Keratinocyte (primary cell): ENCODE results near the gene PFKFB3. TPM values are rescaled to one million over a fixed set of nuclear protein-coding genes. Genes with fewer than 3 reads are reported as not detected.

Experiments used
- DNase-seq: peaks from one replicate; pipeline ENCODE4 v3.0.0-alpha.2; 2011; ENCODE audit warnings: low read depth, missing footprints, low spot score
- FAIRE-seq: peaks from 2 replicates; lab custom pipeline; 2011; peaks lifted over from hg19 to GRCh38; lab: Jason Lieb, UNC
- H2AFZ ChIP-seq: 2 replicates; pipeline ENCODE4 v1.6.0; 2012; ENCODE audit warnings: low read length, control low read depth, inconsistent platforms; ENCODE audit not compliant: control insufficient read depth
- H3K27ac ChIP-seq: 2 replicates; pipeline ENCODE4 v1.5.1; 2011; ENCODE audit warnings: low read length; ENCODE audit not compliant: control insufficient read depth, insufficient read depth
- H3K27me3 ChIP-seq: 3 replicates; pipeline ENCODE4 v1.6.0; 2011; ENCODE audit warnings: low read length; ENCODE audit not compliant: control insufficient read depth, insufficient read depth; ENCODE audit errors: extremely low read depth
- H3K36me3 ChIP-seq, 2 experiments: 2 replicates in 1 of 2; 3 replicates in 1 of 2; pipeline ENCODE4 v1.5.1; 2011; ENCODE audit warnings: low read length in 2 of 2, mild to moderate bottlenecking in 1 of 2; ENCODE audit not compliant: control insufficient read depth in 2 of 2, insufficient read depth in 2 of 2; ENCODE audit errors: extremely low read depth in 1 of 2
- H3K4me1 ChIP-seq: 3 replicates; pipeline ENCODE4 v1.5.1; 2011; ENCODE audit warnings: low read length; ENCODE audit not compliant: control insufficient read depth, insufficient read depth; ENCODE audit errors: extremely low read depth
- H3K4me2 ChIP-seq: 3 replicates; pipeline ENCODE4 v1.6.0; 2011; ENCODE audit warnings: low read depth, low read length; ENCODE audit not compliant: control insufficient read depth, insufficient read depth; ENCODE audit errors: extremely low read depth
- H3K4me3 ChIP-seq, 3 experiments: fragments of 200-600 bp in 1 of 3; sonication (generic) in 1 of 3; 2 replicates in 2 of 3; 3 replicates in 1 of 3; pipeline ENCODE4 v1.5.1; 2011 to 2016; ENCODE audit warnings: low read length in 3 of 3, mild to moderate bottlenecking in 3 of 3, control low read depth in 2 of 3, inconsistent platforms in 1 of 3, low read depth in 1 of 3, mixed read lengths in 1 of 3, mixed run types in 1 of 3, moderate library complexity in 1 of 3; ENCODE audit not compliant: control insufficient read depth in 2 of 3, insufficient read depth in 2 of 3; ENCODE audit errors: extremely low read depth in 1 of 3
- H3K79me2 ChIP-seq: 2 replicates; pipeline ENCODE4 v1.6.0; 2012; ENCODE audit warnings: low read length; ENCODE audit not compliant: control insufficient read depth, insufficient read depth
- H3K9ac ChIP-seq: 3 replicates; pipeline ENCODE4 v1.6.0; 2011; ENCODE audit warnings: low read length; ENCODE audit not compliant: control insufficient read depth, insufficient read depth; ENCODE audit errors: extremely low read depth
- H3K9me1 ChIP-seq: 3 replicates; pipeline ENCODE4 v1.6.0; 2011; ENCODE audit warnings: low read length; ENCODE audit not compliant: control insufficient read depth, insufficient read depth; ENCODE audit errors: extremely low read depth
- H3K9me3 ChIP-seq: 2 replicates; pipeline ENCODE4 v1.5.1; 2012; ENCODE audit warnings: low read depth, low read length; ENCODE audit not compliant: control insufficient read depth
- H4K20me1 ChIP-seq: 3 replicates; pipeline ENCODE4 v1.6.0; 2011; ENCODE audit warnings: low read length; ENCODE audit not compliant: control insufficient read depth, insufficient read depth; ENCODE audit errors: extremely low read depth
- CTCF ChIP-seq, 3 experiments: IDR thresholded peaks in 1 of 3; conservative IDR thresholded peaks in 1 of 3; optimal IDR thresholded peaks in 1 of 3; 2 replicates in 2 of 3; 3 replicates in 1 of 3; pipeline versions ENCODE3 to v1.5.1; 2011; ENCODE audit warnings: low read length in 3 of 3, mild to moderate bottlenecking in 3 of 3, moderate library complexity in 2 of 3, control low read depth in 1 of 3, inconsistent platforms in 1 of 3; ENCODE audit not compliant: insufficient read depth in 2 of 3; ENCODE audit errors: extremely low read depth in 1 of 3
- EZH2 ChIP-seq: IDR thresholded peaks from one replicate; pipeline ENCODE4 v1.6.1; 2012; ENCODE audit warnings: inconsistent platforms, mild to moderate bottlenecking, low read length, moderate library complexity
- dilution Hi-C: fragments of 300-500 bp; cut with MboI; formaldehyde crosslinking; loops from one replicate; pipeline ENCODE4 v1.7.0; 2020; ENCODE audit warnings: low sequenced_read_pairs; ENCODE audit not compliant: extremely low pct_ligation_motif_present
- polyA plus RNA-seq, 5 experiments: library from polyadenylated mRNA; depleted of rRNA in 3 of 5; stranded (reverse) in 3 of 5; stranded (forward) in 1 of 5; unstranded in 1 of 5; fragments of >200 nt; gene quantifications; 1 replicate in 1 of 5; 2 replicates in 3 of 5; 3 replicates in 1 of 5; pipeline versions ENCODE4 v1.2.1 to v1.2.3, GENCODE V29; 2011 to 2012; ENCODE audit warnings: missing spikeins in 2 of 5, low read depth in 1 of 5, low replicate concordance in 1 of 5

Gene PFKFB3
- polyA plus RNA-seq, 1 donor (not counting 4 experiments of a cell fraction or from before 2014, with no cell fraction given) = 18.6 TPM

DNA sequence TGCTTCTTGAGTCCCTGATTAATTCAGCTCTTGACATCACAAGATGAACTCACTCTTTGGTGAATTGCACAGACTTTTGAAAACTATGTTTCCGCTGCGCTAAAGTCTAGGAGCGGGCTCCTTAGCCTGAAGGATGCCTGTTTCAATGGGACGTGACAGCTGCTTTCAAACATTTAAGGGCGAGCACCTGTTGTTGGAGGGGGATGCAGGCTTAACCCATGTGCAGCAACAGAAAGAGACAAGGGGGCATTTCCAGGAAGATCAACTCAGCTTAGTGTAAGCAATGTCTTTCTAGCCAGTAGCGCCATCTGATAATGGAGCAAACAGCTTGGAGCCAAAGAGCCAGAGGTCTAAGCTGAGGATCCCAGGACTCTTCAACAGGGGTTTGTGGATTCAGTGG, 8.4 kb upstream of the PFKFB3 start:
- Histone ChIP-seq H3K4me1 (no peaks in the 10 kb centered on the region), H2AFZ (no peak overlapping the region), H4K20me1 (peaks cover 6% of the 10 kb centered on the region), H3K27me3 (no peaks in the 10 kb centered on the region), H3K4me3 (no peak overlapping the region), H3K9me1 (no peaks in the 10 kb centered on the region), H3K4me2 (no peak overlapping the region), H3K9ac (no peak overlapping the region), H3K36me3 (no peaks in the 10 kb centered on the region), H3K79me2 (no peaks in the 10 kb centered on the region), H3K9me3 (no peaks in the 10 kb centered on the region), H3K27ac (no peak overlapping the region)
- DNase-seq = no peak
- dilution Hi-C loops = no loop called here
- FAIRE-seq = no peak
- TF ChIP-seq EZH2 (no peak), CTCF (optimal IDR thresholded peaks at IDR 0.05 in 1 of 3, IDR thresholded peaks at IDR 0.05 in 1 of 3, conservative IDR thresholded peaks at IDR 0.05 in 1 of 3; ENCODE audit: extremely low read depth in 1 of 3, insufficient read depth in 2 of 3, low read length in 3 of 3) (no peak)

DNA sequence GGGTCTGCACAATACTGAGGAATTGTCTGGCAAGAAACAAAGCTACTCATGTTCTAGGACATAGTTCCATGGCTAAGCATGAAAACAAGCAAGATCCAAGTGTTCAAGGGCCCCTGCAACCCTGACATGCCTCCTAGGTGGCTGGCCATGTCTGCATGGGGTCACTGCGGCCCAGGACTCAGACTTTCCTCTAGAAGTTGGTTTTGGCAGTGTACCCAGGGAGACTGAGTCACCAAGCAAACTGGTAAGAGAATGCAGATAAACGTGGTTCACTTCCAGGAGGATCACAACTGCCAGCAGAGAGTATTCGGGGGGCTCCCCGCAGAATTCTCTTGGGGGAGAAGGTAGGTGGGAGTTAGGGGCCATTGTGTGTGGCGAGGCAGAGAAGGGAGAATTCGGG, 7.4 kb upstream of the PFKFB3 start:
- H3K4me3 ChIP-seq = no peak overlapping the region
- no peak overlapping the region for H3K9ac ChIP-seq
- peaks cover 6% of the 10 kb centered on the region for H4K20me1 ChIP-seq
- H3K36me3 ChIP-seq = no peaks in the 10 kb centered on the region
- no peaks in the 10 kb centered on the region for H3K4me1 ChIP-seq
- TF ChIP-seq EZH2 = no peak
- TF ChIP-seq CTCF (optimal IDR thresholded peaks at IDR 0.05 in 1 of 3, IDR thresholded peaks at IDR 0.05 in 1 of 3, conservative IDR thresholded peaks at IDR 0.05 in 1 of 3; ENCODE audit: extremely low read depth in 1 of 3, insufficient read depth in 2 of 3, low read length in 3 of 3) = no peak
- no peaks in the 10 kb centered on the region for H3K27me3 ChIP-seq
- no peak overlapping the region for H3K27ac ChIP-seq
- H3K79me2 ChIP-seq = no peaks in the 10 kb centered on the region
- no peak overlapping the region for H2AFZ ChIP-seq
- no peaks in the 10 kb centered on the region for H3K9me1 ChIP-seq
- no peak for FAIRE-seq
- H3K9me3 ChIP-seq = no peaks in the 10 kb centered on the region
- dilution Hi-C loops = no loop called here
- no peak for DNase-seq
- H3K4me2 ChIP-seq = no peak overlapping the region
